Measurements from ENCODE around the gene ATP4B. TPM values are rescaled to one million over a fixed set of nuclear protein-coding genes. Genes with fewer than 3 reads are reported as not detected.

Gene ATP4B
- total RNA-seq, 1 experiment from 2014 or later, result not detected

DNA sequence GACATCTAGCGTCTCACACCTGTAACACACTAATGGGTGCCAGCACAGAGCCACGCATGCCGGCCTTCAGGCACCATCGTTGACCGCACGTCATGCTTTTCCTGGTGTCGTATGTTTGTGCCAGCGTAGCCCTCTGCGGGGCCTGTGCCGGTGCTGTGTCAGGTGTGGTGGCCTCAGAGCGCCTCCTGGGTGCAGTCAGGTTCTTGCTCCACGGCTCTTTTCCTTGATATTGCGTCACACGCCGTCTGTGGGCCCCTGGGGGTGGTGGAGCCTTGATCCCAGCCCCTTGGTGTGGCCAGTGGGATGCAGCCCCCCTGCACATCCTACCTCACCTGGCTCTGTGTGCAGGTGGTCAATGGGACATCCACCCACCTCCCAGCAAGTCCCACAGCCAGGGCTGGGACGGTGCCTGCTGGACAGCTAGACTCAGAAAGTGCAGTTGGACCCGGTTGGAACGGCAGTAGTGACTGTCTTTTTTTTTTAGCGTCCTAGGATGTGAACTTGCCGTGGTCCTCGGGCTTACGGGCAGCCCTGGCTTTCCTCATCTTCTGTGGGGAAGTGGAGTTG, 48.9 kb downstream of the ATP4B start:
- Histone ChIP-seq H3K4me1 (replicated peaks) (no peaks in the 10 kb centered on the region), H3K9me3 (replicated peaks) (no peaks in the 10 kb centered on the region), H3K27me3 (replicated peaks) (no peaks in the 10 kb centered on the region), H3K4me3 (no peak overlapping the region), H3K27ac (no peak overlapping the region), H3K36me3 (peaks cover 97% of the 10 kb centered on the region)
- DNase-seq (ENCODE audit: low read depth in 1 of 2, low spot score in 2 of 2), result no peak

GRCh38 chr13:113607889-113608635, 49.9 kb downstream of the ATP4B start:
- no peaks in the 10 kb centered on the region for H3K27me3 ChIP-seq (replicated peaks)
- peaks cover 96% of the 10 kb centered on the region for H3K36me3 ChIP-seq
- H3K4me3 ChIP-seq, result no peak overlapping the region
- no peak overlapping the region for H3K27ac ChIP-seq
- no peaks in the 10 kb centered on the region for H3K4me1 ChIP-seq (replicated peaks)
- H3K9me3 ChIP-seq (replicated peaks), result no peaks in the 10 kb centered on the region
- no peak for DNase-seq (ENCODE audit: low read depth in 1 of 2, low spot score in 2 of 2)

GRCh38 chr13:113607056-113607888, 50.7 kb downstream of the ATP4B start:
- no peaks in the 10 kb centered on the region for H3K4me1 ChIP-seq (replicated peaks)
- H3K4me3 ChIP-seq, result no peak overlapping the region
- no peak overlapping the region for H3K27ac ChIP-seq
- DNase-seq (ENCODE audit: low read depth in 1 of 2, low spot score in 2 of 2), result no peak
- H3K27me3 ChIP-seq (replicated peaks), result no peaks in the 10 kb centered on the region
- H3K36me3 ChIP-seq, result peaks cover 96% of the 10 kb centered on the region
- H3K9me3 ChIP-seq (replicated peaks), result no peaks in the 10 kb centered on the region

DNA sequence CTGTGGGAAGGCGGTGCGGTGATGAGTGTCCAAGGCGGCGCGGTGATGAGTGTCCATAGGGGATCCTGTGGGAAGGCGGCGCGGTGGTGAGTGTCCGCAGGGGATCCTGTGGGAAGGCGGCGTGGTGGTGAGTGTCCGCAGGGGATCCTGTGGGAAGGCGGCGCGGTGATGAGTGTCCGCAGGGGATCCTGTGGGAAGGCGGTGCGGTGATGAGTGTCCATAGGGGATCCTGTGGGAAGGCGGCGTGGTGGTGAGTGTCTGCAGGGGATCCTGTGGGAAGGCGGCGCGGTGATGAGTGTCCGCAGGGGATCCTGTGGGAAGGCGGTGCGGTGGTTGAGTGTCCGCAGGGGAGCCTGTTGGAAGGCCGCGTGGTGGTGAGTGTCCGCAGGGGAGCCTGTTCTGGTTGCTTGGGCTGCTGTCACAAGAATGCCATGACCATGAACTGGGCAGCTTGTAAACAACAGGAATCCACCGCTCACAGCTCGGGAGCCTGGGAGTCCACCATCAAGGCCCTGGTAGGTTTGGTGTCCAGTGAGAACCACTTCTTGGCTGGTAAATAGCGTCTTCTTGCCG, 52.0 kb downstream of the ATP4B start:
- H3K4me3 ChIP-seq, result no peak overlapping the region
- H3K4me1 ChIP-seq (replicated peaks), result no peaks in the 10 kb centered on the region
- DNase-seq (ENCODE audit: low read depth in 1 of 2, low spot score in 2 of 2), result no peak
- H3K27me3 ChIP-seq (replicated peaks), result no peaks in the 10 kb centered on the region
- no peak overlapping the region for H3K27ac ChIP-seq
- no peaks in the 10 kb centered on the region for H3K9me3 ChIP-seq (replicated peaks)
- peaks cover 91% of the 10 kb centered on the region for H3K36me3 ChIP-seq

DNA sequence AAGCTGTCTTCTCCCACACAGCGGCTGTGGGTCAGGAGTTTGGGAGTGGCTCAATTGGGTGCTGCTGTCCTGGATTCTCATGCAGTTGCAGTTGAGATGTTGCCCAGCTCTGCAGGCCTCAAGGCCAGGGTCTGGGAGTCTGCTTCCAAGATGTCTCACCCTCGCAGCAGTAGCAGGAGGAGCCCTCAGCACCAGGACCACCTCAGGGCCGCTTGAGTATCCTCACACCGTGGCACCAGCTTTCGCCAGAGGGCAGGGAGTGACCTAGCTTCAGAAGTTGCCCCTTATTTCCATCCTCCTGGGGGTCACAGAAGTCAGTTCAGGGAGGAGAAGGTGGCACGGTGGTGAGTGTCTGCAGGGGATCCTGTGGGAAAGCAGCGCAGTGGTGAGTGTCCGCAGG, 52.5 kb downstream of the ATP4B start:
- no peaks in the 10 kb centered on the region for H3K9me3 ChIP-seq (replicated peaks)
- H3K4me1 ChIP-seq (replicated peaks), result no peaks in the 10 kb centered on the region

GRCh38 chr13:113604186-113604585, 53.8 kb downstream of the ATP4B start:
- Histone ChIP-seq H3K36me3 (peaks cover 86% of the 10 kb centered on the region), H3K27me3 (replicated peaks) (no peaks in the 10 kb centered on the region), H3K4me3 (no peak overlapping the region), H3K4me1 (replicated peaks) (no peaks in the 10 kb centered on the region; the same call in 1 of the 2 replicates), H3K27ac (no peak overlapping the region), H3K9me3 (replicated peaks) (peaks cover 5% of the 10 kb centered on the region)
- no peak for DNase-seq (ENCODE audit: low read depth in 1 of 2, low spot score in 2 of 2)

More for the DNA sequence above, 52.5 kb downstream of the ATP4B start:
- Histone ChIP-seq H3K36me3 (peaks cover 91% of the 10 kb centered on the region), H3K27me3 (replicated peaks) (no peaks in the 10 kb centered on the region), H3K27ac (no peak overlapping the region), H3K4me3 (no peak overlapping the region)
- DNase-seq (ENCODE audit: low read depth in 1 of 2, low spot score in 2 of 2), result no peak

GRCh38 chr13:113603116-113603710, 54.8 kb downstream of the ATP4B start:
- Histone ChIP-seq H3K4me1 (replicated peaks) (no peaks in the 10 kb centered on the region; the same call in 1 of the 2 replicates), H3K4me3 (no peak overlapping the region), H3K27me3 (replicated peaks) (no peaks in the 10 kb centered on the region), H3K27ac (no peak overlapping the region), H3K36me3 (peaks cover 86% of the 10 kb centered on the region), H3K9me3 (replicated peaks) (peaks cover 10% of the 10 kb centered on the region)
- no peak for DNase-seq (ENCODE audit: low read depth in 1 of 2, low spot score in 2 of 2)

- Histone ChIP-seq H3K9me3 (replicated peaks) (peaks cover 17% of the 10 kb centered on the region), H3K27me3 (replicated peaks) (no peaks in the 10 kb centered on the region), H3K27ac (no peak overlapping the region), H3K4me1 (replicated peaks) (no peaks in the 10 kb centered on the region; the same call in 1 of the 2 replicates), H3K36me3 (peaks cover 86% of the 10 kb centered on the region), H3K4me3 (no peak overlapping the region)
- DNase-seq (ENCODE audit: low read depth in 1 of 2, low spot score in 2 of 2), result no peak
Measured at GRCh38 chr13:113602291-113602988, 55.6 kb downstream of the ATP4B start.

DNA sequence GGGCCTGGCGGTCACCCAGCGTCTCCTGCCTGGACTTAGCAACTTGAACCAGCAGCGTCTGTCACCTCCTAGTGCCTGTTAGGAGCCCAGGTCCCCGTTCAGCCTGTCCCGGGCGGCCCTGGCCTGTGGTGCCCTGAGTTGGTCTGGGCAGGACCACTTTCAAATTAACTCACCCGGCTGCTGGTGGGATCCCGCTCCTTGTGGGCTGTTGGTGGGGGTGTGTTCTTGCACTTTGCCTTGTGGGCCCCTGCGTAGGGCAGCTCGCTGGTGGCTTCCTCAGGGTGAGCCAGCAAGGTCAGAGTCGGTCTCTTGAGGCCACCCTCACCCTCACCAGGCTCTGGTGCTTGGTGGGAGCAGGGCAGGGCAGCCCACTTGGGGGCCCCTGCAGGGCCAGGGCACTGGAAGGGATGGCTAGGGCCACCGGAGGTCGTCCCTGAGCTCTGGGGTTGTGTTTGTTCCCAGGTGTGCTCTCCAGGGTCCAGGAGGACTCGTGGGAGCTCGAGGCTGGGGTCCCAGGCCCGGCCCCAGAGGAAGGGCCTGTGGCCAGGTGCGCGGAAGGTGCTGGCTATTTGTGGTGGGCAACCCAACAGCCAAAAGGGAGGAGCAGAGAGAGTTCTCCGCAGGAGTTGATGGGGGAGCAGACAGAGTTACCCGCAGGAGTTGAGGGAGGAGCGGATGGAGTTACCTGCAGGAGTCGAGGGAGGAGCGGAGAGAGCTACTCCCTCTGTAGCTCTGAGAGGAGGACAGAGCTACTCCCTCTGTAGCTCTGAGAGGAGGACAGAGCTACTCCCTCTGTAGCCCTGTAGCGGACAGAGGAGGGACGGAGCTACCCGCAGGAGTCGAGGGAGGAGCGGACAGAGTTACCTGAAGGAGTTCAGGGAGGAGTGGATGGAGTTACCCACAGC, 56.6 kb downstream of the ATP4B start:
- H3K27me3 ChIP-seq (replicated peaks), result no peaks in the 10 kb centered on the region
- peaks cover 86% of the 10 kb centered on the region for H3K36me3 ChIP-seq
- no peaks in the 10 kb centered on the region; the same call in 1 of the 2 replicates for H3K4me1 ChIP-seq (replicated peaks)
- DNase-seq (ENCODE audit: low read depth in 1 of 2, low spot score in 2 of 2), result no peak
- no peak overlapping the region for H3K4me3 ChIP-seq
- H3K9me3 ChIP-seq (replicated peaks), result peaks cover 17% of the 10 kb centered on the region
- no peak overlapping the region for H3K27ac ChIP-seq

GRCh38 chr13:113599391-113599790, 58.6 kb downstream of the ATP4B start:
- peak in 1 of 2 experiments; percentile 59 for DNase-seq (ENCODE audit: low read depth in 1 of 2, low spot score in 2 of 2)
- H3K4me3 ChIP-seq, result no peak overlapping the region
- no peaks in the 10 kb centered on the region; the same call in 1 of the 2 replicates for H3K4me1 ChIP-seq (replicated peaks)
- peaks cover 17% of the 10 kb centered on the region for H3K9me3 ChIP-seq (replicated peaks)
- peaks cover 90% of the 10 kb centered on the region for H3K36me3 ChIP-seq
- H3K27ac ChIP-seq, result no peak overlapping the region
- H3K27me3 ChIP-seq (replicated peaks), result no peaks in the 10 kb centered on the region

All from SJSA1 (cell line).